ENCODE data around the gene HOXD10. TPM values are rescaled to one million over a fixed set of nuclear protein-coding genes. Genes with fewer than 3 reads are reported as not detected.
A peak's percentile ranks its signal among the peaks of the same experiment; 100 is the strongest.

Gene HOXD10
- total RNA-seq, 4 donors from 2014 or later, result 0.56 to 1.1 (median 0.56) TPM; not detected in 1

GRCh38 chr2:176136374-176137251 lies 20.0 kb downstream of the HOXD10 start:
- ATAC-seq (ENCODE audit: low FRiP score) (peak; percentile 49), DNase-seq (ENCODE audit: low spot score) (no peak)
- no peak for TF ChIP-seq CTCF (IDR thresholded peaks at IDR 0.05)

- ATAC-seq (ENCODE audit: low FRiP score) (no peak), DNase-seq (ENCODE audit: low spot score) (no peak)
- no peak for TF ChIP-seq CTCF (IDR thresholded peaks at IDR 0.05)
These were observed 20.6 kb downstream of the HOXD10 start for GRCh38 chr2:176137252-176137580.

GRCh38 chr2:176137906-176138305 lies 21.3 kb downstream of the HOXD10 start:
- no peak for TF ChIP-seq CTCF (IDR thresholded peaks at IDR 0.05)
- DNase-seq (ENCODE audit: low spot score) (no peak), ATAC-seq (ENCODE audit: low FRiP score) (no peak)

GRCh38 chr2:176138526-176138922 lies 21.9 kb downstream of the HOXD10 start:
- DNase-seq (ENCODE audit: low spot score) (no peak), ATAC-seq (ENCODE audit: low FRiP score) (no peak)
- no peak for TF ChIP-seq CTCF (IDR thresholded peaks at IDR 0.05)

- no peak for TF ChIP-seq CTCF (IDR thresholded peaks at IDR 0.05)
- ATAC-seq (ENCODE audit: low FRiP score), result no peak
- no peak for DNase-seq (ENCODE audit: low spot score)
These were observed 22.5 kb downstream of the HOXD10 start for GRCh38 chr2:176138923-176139660.

GRCh38 chr2:176139661-176140512 lies 23.3 kb downstream of the HOXD10 start:
- TF ChIP-seq CTCF (IDR thresholded peaks at IDR 0.05), result no peak
- ATAC-seq (ENCODE audit: low FRiP score) (no peak), DNase-seq (ENCODE audit: low spot score) (no peak)
